Upper lobe of left lung (tissue), 6 donors: Measurements from ENCODE around the gene CXCR3. TPM values are rescaled to one million over a fixed set of nuclear protein-coding genes. Genes with fewer than 3 reads are reported as not detected.

Experiments
- ATAC-seq, 2 donors: fragments of 200-7000 bp; cut with Tn5 transposase; one replicate each; pipeline ENCODE4 v1.9.1; 2022; ENCODE audit warnings: mild to moderate bottlenecking in 2 of 2, moderate library complexity in 2 of 2; ENCODE audit not compliant: low FRiP score in 2 of 2
- DNase-seq, 2 donors: peaks; one replicate each; pipeline ENCODE4 v3.0.0-alpha.2; 2019 to 2020
- H3K27ac ChIP-seq, 4 donors: fragments of 200-600 bp; sonication (generic); one replicate each; pipeline ENCODE4 v1.5.1; 2016 to 2019
- H3K27me3 ChIP-seq, 4 donors: fragments of 200-600 bp; sonication (generic); one replicate each; pipeline ENCODE4 v1.5.1; 2017 to 2019
- H3K36me3 ChIP-seq, 4 donors: fragments of 200-600 bp; sonication (generic); one replicate each; pipeline ENCODE4 v1.5.1; 2016 to 2019
- H3K4me1 ChIP-seq, 4 donors: fragments of 200-600 bp; sonication (generic); one replicate each; pipeline ENCODE4 v1.5.1; 2018 to 2019
- H3K4me3 ChIP-seq, 4 donors: fragments of 200-600 bp; sonication (generic); one replicate each; pipeline ENCODE4 v1.5.1; 2017 to 2019; ENCODE audit warnings: mild to moderate bottlenecking in 2 of 4, moderate library complexity in 1 of 4
- H3K9me3 ChIP-seq, 4 donors: fragments of 200-600 bp; sonication (generic); one replicate each; pipeline ENCODE4 v1.5.1; 2018 to 2019
- CTCF ChIP-seq, 6 experiments: fragments of 450-650 bp in 4 of 6; fragments of 200-600 bp in 2 of 6; sonication (generic) in 2 of 6; IDR thresholded peaks; one replicate each; pipeline ENCODE4 v1.5.1; 2016 to 2019; ENCODE audit warnings: antibody characterized with exemption in 6 of 6
- EP300 ChIP-seq, 4 donors: sonication (generic); formaldehyde crosslinking; IDR thresholded peaks; one replicate each; pipeline ENCODE4 v1.5.1; 2017; ENCODE audit warnings: antibody characterized with exemption in 4 of 4, control low read depth in 2 of 4
- POLR2A ChIP-seq, 4 donors: fragments of 450-650 bp; IDR thresholded peaks; one replicate each; pipeline ENCODE4 v1.5.1; 2016 to 2017; ENCODE audit warnings: antibody characterized with exemption in 4 of 4, mild to moderate bottlenecking in 2 of 4
- POLR2AphosphoS5 ChIP-seq, 2 donors: sonication (generic); formaldehyde crosslinking; IDR thresholded peaks; one replicate each; pipeline ENCODE4 v1.5.1; 2017; ENCODE audit warnings: antibody characterized with exemption in 2 of 2
- WGBS, 2 donors: methylation state at CpG; one replicate each; pipeline ENCODE4 v1.1.5; 2017 to 2018; 5-methylcytosine and 5-hydroxymethylcytosine counted together
- total RNA-seq, 6 donors: library from RNA; depleted of rRNA in 4 of 6; stranded (reverse); fragments of >200 nt in 4 of 6; gene quantifications; one replicate each; pipeline versions ENCODE4 v1.1.0 to v1.2.1, GENCODE V29; 2016 to 2021
- donor health status: DM: no; HTN: no; CAD: no; lungs with moderate emphysema.
- donor health status: DM: no; HTN: yes; CAD: no; lungs with severe emphysema.

CXCR3 gene
- total RNA-seq, 6 donors from 2014 or later: 0.76 to 5.2 (median 0.97) TPM; not detected in 1

- H3K9me3 ChIP-seq: no peaks in the 10 kb centered on the region
Observed at GRCh38 chrX:71621603-71622002, 3.3 kb upstream of the CXCR3 start.

GRCh38 chrX:71619986-71620385, 1.7 kb upstream of the CXCR3 start:
- DNase-seq: no peak
- Histone ChIP-seq H3K9me3 (no peaks in the 10 kb centered on the region), H3K27me3 (peaks cover 0 to 4% (median 0%) of the 10 kb centered on the region in 4 donors), H3K27ac (no peak overlapping the region), H3K4me3 (no peak overlapping the region), H3K4me1 (peaks cover 7 to 27% (median 19%) of the 10 kb centered on the region in 4 donors), H3K36me3 (no peaks in the 10 kb centered on the region)
- WGBS, 2 donors: 50 to 67% methylated on average over 1 of the region's 1 CpG
- no peak for ATAC-seq
- TF ChIP-seq EP300 (IDR thresholded peaks at IDR 0.05): no peak
- no peak for TF ChIP-seq POLR2A (IDR thresholded peaks at IDR 0.05)
- no peak for TF ChIP-seq CTCF (IDR thresholded peaks at IDR 0.05)
- TF ChIP-seq POLR2AphosphoS5 (IDR thresholded peaks at IDR 0.05): no peak

More at GRCh38 chrX:71621603-71622002, 3.3 kb upstream of the CXCR3 start:
- Histone ChIP-seq H3K27ac (peak overlapping the region in 3 of 4 donors; percentile 75 to 86 (median 79)), H3K4me1 (peaks cover 7 to 29% (median 20%) of the 10 kb centered on the region in 4 donors), H3K36me3 (no peaks in the 10 kb centered on the region), H3K4me3 (no peak overlapping the region), H3K27me3 (peaks cover 0 to 4% (median 0%) of the 10 kb centered on the region in 4 donors)
- TF ChIP-seq CTCF (IDR thresholded peaks at IDR 0.05) (no peak), POLR2AphosphoS5 (IDR thresholded peaks at IDR 0.05) (no peak), EP300 (IDR thresholded peaks at IDR 0.05) (no peak), POLR2A (IDR thresholded peaks at IDR 0.05) (no peak)
- DNase-seq (no peak), ATAC-seq (peak in 1 of 2 donors; percentile 71)
- WGBS, 2 donors: 49 to 60% methylated on average over 1 to 6 of the region's 6 CpGs

GRCh38 chrX:71619193-71619592, 882 bp upstream of the CXCR3 start:
- H3K27ac ChIP-seq: no peak overlapping the region
- peaks cover 0 to 4% (median 0%) of the 10 kb centered on the region in 4 donors for H3K27me3 ChIP-seq
- peaks cover 0 to 2% (median 0%) of the 10 kb centered on the region in 4 donors for H3K36me3 ChIP-seq
- ATAC-seq (no peak), DNase-seq (no peak)
- whole genome bisulfite sequencing, 2 donors: 75 to 78% methylated on average over 8 of the region's 8 CpGs
- H3K4me1 ChIP-seq: peaks cover 7 to 25% (median 19%) of the 10 kb centered on the region in 4 donors
- no peak overlapping the region for H3K4me3 ChIP-seq
- no peaks in the 10 kb centered on the region for H3K9me3 ChIP-seq
- TF ChIP-seq CTCF (IDR thresholded peaks at IDR 0.05) (no peak), POLR2AphosphoS5 (IDR thresholded peaks at IDR 0.05) (no peak), POLR2A (IDR thresholded peaks at IDR 0.05) (no peak), EP300 (IDR thresholded peaks at IDR 0.05) (no peak)

GRCh38 chrX:71618787-71619186, 476 bp upstream of the CXCR3 start:
- no peak for ATAC-seq

More at GRCh38 chrX:71618787-71619186, 476 bp upstream of the CXCR3 start:
- Histone ChIP-seq H3K4me1 (peaks cover 7 to 22% (median 18%) of the 10 kb centered on the region in 4 donors), H3K27ac (no peak overlapping the region), H3K36me3 (peaks cover 0 to 6% (median 2%) of the 10 kb centered on the region in 4 donors), H3K9me3 (no peaks in the 10 kb centered on the region), H3K27me3 (peaks cover 0 to 4% (median 0%) of the 10 kb centered on the region in 4 donors), H3K4me3 (no peak overlapping the region)
- 74 to 100% methylated on average over 1 to 3 of the region's 3 CpGs for WGBS, 2 donors
- no peak for TF ChIP-seq POLR2AphosphoS5 (IDR thresholded peaks at IDR 0.05)
- no peak for TF ChIP-seq POLR2A (IDR thresholded peaks at IDR 0.05)
- no peak for TF ChIP-seq EP300 (IDR thresholded peaks at IDR 0.05)
- TF ChIP-seq CTCF (IDR thresholded peaks at IDR 0.05): no peak
- DNase-seq: no peak
